GM12874 (cell line): ENCODE data around the gene MBD3L2.

Experiments used
- TF ChIP-seq, protein P1 (sequence below): IDR thresholded peaks from 2 replicates; pipeline ENCODE4 v1.5.1; 2011; ENCODE audit warnings: low read depth, mild to moderate bottlenecking, control low read depth, low read length, moderate library complexity; ENCODE audit not compliant: insufficient read depth

MBD3L2 gene

DNA sequence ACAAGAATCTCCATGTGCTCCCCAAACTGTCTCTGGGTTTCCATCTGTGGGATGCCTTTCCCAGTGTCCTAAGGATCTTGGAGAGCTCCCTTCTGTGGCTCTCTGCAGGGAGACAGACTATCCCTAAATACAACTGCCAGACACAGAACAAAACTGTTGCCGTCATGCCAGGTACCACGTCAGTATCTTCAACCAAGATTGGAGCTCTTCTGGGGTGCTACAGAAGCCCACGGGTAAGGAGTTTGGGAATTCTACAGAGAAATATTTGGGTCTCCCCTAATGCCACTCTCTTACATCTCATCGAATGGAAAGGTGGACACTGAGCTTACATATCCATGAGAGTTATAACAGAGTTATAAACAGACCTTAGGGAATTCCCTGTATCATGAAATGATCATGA, 14.2 kb downstream of the MBD3L2 start:
- TF ChIP-seq, protein P1, sequence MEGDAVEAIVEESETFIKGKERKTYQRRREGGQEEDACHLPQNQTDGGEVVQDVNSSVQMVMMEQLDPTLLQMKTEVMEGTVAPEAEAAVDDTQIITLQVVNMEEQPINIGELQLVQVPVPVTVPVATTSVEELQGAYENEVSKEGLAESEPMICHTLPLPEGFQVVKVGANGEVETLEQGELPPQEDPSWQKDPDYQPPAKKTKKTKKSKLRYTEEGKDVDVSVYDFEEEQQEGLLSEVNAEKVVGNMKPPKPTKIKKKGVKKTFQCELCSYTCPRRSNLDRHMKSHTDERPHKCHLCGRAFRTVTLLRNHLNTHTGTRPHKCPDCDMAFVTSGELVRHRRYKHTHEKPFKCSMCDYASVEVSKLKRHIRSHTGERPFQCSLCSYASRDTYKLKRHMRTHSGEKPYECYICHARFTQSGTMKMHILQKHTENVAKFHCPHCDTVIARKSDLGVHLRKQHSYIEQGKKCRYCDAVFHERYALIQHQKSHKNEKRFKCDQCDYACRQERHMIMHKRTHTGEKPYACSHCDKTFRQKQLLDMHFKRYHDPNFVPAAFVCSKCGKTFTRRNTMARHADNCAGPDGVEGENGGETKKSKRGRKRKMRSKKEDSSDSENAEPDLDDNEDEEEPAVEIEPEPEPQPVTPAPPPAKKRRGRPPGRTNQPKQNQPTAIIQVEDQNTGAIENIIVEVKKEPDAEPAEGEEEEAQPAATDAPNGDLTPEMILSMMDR, result no peak

DNA sequence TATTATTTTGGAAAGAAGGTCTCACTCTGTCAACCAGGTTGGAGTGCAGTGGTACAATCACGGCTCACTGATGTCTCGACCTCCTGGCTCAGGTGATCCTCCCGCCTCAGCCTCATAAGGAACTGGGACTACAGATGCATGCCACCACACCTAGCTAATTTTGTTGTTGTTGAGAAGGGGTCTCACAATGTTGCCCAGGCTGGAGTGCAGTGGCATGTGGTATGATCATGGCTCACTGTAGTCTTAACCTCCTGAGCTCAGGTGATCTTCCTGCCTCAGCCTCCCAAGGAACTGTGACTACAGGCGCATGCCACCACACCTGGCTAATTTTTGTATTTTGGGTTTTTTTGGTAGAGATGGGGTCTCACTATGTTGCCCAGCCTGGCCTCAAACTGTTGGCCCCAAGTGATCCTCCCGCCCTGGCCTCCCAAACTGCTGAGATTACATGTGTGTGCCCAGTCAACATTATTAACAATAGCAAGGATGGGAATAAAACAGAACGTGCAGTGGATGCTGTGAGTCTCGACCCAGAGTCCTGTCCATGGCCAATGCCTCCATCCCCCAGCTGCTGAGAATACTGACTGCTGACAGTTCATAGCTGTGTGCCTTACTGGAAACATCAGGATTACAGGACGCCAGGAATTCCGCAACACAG, 14.8 kb downstream of the MBD3L2 start:
- TF ChIP-seq, protein P1, result no peak

DNA sequence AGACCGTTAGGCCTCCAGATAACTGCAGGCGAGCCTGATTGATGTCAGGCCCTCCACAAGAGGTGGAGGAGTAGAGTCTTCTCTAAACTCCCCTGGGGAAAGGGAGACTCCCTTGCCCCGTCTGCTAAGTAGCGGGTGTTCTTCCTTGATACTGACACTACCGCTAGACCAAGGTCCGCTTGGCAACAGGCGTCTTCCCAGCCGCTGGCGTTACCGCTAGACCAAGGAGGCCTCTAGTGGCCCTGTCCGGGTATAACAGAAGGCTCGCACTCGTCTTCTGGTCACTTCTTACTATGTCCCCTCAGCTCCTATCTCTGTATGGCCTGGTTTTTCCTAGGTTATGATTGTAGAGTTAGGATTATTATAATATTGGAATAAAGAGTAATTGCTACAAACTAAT, 18.0 kb downstream of the MBD3L2 start:
- TF ChIP-seq, protein P1, result peak; percentile 10; the same call in 1 of the 2 replicates

- TF ChIP-seq, protein P1, result no peak
Observed at GRCh38 chr19:7067716-7068115, 18.6 kb downstream of the MBD3L2 start.

DNA sequence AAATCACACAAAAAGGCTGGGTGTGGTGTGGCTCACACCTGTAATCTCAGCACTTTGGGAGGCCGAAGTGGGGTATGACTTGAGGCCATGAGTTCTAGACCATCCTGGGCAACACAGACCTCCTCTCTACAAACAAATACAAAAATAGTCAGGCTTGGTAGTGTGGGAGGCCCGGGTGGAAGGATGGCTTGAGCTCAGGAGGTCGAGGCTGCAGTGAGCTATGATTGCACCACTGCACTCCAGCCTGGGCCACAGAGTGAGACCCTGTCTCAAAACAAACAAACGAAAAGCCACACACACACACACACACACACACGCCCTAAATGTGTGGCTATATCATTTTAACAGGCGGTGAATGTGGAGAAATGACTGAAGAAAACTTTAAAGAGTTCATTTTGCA, 19.5 kb downstream of the MBD3L2 start:
- TF ChIP-seq, protein P1, result no peak

DNA sequence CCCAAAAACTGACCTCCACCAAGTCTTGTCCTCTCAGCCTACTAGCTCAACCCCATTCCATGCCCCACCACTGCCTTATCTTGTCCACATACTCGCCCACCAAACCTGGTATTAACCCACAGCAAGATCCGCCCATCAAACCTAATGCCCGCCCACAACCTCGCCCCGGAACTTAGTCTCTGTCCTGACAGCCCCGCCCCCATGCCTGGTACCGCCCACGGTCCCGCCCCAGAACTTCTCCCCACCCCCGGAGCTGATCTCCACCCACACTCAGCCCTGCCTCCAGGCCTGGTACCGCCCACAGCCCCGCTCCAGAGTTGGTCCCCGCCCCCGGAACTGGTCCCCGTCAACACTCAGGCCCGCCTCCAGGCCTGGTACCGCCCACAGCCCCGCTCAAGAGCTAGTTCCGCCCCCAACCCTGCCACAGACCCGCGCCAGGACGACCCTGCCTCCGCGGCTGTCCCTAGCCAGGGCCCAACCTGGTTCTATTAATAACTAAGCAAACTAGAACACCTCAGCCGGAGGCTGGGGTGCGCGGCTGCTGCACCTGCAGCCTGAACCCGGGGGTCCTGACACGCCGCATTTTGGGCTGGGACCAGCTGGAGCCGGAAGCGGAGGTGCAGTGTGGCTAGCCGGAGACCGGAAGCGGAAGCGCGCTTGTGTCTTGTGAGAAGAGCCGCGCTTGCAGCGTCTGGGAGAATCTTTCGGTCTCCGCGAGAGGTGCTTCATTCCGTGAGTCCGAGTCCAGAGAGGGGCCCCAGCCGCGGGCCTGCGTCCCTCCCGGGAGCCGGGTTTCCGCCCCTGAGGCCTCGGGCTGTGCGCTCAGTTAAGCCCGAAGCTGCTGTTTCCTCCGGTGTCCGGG, 20.2 kb downstream of the MBD3L2 start, which contains the start of gene ZNF557:
TSS of gene ZNF557 (plus strand) at position 662 of the 862 bp plus-strand sequence. CDS start 5,372 bp downstream, outside the sequence.
- TF ChIP-seq, protein P1, result no peak

GRCh38 chr19:7069904-7070226, 20.7 kb downstream of the MBD3L2 start:
- TF ChIP-seq, protein P1, result no peak
